HG03159 (cell line): ENCODE results near the gene OSBPL10.
"Not testable (repeated sequence)": the region's sequence is repeated elsewhere in the genome, so short reads cannot be mapped to it uniquely, and the experiment has no call there.

Experiments used
- ATAC-seq: cut with Tn5 transposase; IDR thresholded peaks from one replicate; pipeline ENCODE4 v1.9.1; 2021; ENCODE audit warnings: mild to moderate bottlenecking, moderate library complexity; ENCODE audit not compliant: unreplicated experiment

Gene OSBPL10

DNA sequence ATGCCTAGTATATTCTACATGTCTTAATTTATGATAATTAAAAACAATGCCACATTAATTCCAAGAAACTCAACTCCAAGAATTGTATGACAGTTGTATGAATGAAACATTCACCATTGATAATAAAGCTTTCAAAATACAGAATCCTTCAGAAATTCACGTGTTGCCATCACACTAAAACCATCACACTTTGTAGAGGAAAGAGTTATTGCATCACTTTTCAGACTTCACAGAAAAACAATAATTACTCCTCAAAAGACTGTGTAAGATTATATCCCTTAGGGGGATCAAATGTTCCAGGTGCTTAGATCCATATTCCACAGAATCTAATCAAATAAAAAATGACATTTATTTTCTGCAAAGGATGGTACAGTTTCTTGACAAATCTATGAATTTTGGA, 85.0 kb downstream of the OSBPL10 start:
- no peak for ATAC-seq

DNA sequence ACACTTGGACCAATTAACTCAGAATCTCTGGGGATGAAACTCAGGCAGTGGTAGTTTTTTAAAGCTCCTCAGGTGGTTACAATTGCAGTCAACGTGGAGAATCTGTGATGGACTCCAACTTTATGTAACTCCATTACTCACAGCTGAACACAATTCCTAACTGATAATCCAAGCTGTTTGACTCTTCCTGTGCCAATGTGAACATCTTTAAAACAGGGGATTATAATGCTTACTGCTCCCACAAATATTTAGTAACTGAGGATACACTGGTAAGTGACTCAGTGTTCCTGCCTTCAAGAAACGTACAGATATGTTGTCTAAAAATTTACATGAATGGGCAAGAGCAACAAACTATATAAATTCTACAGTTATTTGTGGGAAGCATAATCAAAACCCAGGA, 85.6 kb downstream of the OSBPL10 start:
- ATAC-seq: no peak

DNA sequence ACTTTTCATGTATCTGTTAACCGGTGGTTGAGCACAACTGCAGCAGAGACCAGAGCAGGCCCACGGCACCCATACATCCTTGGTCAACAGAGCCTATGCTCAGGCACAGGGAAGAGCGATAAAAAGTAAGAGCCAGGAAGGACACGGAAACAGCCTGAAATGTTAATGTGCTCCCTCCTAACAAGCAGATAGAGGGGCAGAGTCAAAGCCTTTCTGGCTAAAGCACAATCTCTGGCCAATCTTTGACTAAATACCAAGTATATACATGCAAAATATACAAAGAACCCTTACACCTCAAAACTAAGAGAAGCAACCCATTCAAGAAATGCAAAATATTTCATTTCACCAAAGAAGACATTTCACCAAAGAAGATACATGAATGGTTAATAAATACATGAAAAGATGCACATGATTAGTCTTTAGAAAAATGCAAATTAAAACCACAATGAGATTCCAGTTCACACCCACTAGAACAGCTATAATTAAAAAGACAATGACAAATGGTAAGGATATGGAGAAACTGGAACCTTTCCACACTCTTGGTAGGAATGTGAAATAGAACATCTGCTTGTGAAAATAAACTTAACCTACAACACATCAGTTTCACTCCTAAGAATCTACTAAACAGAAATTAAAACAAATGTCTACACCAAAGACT, 88.0 kb downstream of the OSBPL10 start:
- no peak for ATAC-seq

DNA sequence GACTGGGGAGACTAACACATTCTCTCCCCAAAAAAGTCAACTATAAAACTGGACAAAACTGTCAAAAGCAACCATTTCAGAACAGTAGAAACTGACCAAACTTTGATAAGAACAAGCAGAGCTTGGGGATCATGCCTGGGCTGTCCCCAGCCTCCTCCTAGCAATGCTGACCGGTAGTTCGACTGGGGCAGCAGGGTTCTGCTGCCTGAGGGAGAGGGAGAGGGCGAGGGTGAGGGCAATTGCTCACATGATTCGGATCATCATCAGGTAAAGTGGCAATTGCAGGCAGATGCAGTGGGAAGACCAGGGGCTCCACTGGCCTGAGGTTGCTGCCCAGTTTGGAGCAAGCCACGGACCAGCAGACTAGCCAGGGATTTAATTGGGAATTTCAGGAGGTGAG, 88.6 kb downstream of the OSBPL10 start:
- ATAC-seq: no peak

DNA sequence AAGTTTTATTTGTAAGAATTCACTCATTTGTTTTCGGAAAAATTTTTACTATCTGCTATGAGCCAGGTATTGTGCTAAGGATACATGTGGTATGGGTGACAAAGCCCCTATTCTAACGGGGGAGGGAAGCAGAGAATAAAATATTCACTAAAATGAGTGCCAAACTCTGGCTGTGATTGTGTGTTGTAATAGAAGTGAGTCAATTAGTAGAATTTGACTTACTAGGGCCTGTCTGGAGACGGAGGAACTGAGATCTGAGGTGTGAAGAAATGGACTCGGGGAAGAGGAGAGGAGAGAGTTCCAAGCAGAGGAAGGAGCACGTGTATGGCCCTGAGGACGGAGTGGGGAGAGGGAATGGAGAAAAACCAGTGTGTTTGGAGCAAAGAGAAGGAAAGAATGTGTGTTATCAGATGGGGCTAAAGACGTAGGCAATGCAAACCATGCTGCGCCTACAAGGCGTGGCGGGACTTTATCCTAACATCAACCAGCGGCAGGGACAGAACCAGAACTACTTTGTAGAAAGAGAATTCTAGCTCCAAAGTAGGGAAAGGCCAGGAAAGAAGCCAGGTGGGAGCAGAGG, 89.1 kb downstream of the OSBPL10 start:
- ATAC-seq: no peak

DNA sequence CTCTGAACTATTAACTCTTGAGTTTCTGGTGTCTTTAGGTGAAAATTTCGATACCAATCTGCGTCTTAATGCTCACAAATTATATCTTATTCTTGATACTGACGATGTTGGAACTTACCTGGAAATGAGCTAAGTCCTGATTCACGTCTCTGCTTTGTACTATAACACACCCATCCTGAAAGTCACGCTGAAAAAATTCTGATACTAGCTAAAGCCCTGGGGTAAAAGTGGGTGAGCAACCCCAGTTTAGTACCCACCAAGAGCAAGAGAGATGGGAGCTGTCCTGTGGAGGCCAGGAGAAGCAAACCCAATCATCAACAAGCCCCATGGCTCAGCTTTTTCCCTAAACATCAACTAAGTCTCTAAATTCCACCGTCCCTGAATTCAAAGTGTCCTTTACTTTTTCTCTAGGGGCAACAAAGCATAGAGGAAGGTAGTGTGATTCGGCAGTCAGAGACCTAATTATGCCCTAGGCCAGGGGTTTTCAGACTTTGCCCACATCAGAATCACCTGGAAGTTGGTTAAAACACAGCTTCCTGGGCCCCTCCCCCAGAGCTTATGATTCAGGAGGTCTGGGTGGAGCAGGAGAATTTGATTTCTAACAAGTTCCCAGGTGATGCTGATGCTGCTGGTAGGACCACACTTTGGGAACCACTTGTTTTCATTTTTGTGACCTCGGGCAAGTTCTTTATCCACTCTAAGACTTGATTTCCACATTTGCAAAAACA, 90.2 kb downstream of the OSBPL10 start:
- no peak for ATAC-seq

DNA sequence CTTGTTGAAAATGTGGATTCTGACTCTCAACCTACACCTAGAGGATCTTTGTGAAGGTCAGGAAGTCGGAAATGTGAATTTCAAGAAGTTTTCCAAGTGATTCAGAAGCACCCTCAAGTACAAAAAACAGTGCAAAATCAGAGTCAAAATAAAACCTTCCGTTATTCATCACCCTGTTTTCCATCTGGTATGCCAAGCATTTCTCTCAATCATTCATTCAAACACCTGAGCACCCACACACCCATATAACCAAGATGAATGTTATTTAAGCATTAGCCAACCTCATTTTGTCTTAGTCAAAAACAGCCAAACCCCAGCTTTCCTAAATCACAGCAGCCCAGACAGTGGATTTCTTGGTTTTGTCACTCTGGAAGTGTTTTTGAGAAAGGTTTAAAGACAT, 91.1 kb downstream of the OSBPL10 start:
- no peak for ATAC-seq

DNA sequence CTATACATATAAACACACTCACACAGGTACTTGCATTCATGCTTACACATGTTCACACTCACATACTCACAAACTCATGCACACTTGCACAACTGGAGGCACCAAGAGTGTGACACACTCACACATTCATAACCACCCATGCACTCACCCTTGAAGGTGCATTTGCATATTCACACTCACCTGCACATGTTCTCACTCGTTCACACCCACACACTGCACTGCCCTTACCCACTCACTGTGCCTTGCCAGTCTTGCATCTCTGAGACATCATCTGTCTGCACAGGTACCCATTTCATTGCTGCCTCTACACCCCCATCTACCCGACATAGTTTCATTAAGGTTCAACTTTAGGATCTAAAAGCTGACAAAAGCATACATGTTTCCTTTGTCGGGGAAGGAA, 95.8 kb downstream of the OSBPL10 start:
- no peak for ATAC-seq

DNA sequence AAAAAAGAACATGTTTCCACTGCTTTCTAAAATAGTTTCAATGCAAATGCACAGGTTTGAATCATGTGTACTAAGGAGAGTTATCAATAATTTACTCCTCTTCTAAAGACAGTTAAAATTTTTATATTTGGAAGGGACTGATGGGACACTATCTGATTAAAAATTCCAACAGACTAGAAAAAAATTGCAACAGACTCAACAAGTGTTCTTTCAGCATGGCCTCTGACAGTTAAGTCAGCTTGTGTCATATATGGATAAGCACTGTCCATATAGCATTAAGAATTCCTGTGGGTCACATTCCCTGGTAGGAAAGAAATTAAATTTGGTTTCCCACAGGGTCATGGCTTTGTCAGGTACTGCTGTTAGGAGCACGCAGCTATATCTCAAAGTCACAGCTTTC, 96.8 kb downstream of the OSBPL10 start:
- ATAC-seq: no peak

DNA sequence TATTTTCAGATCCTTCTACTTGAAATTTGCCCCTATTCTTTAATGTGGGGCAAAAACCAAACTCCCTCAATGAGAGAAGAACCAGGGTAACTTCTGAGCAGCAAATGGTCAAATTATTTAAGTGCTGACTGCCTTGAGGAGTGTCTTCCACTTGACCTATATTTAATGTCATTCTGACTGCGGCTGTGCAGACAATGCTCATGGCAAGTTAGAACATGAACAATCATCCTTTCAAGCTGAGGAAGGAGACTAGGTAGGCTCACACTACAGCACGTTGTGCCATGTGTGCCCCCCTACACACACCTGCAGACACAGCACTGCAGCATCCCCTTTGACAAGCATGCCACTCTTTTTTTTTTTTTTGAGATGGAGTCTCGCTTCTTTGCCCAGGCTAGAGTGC, 98.2 kb downstream of the OSBPL10 start:
- no peak for ATAC-seq

DNA sequence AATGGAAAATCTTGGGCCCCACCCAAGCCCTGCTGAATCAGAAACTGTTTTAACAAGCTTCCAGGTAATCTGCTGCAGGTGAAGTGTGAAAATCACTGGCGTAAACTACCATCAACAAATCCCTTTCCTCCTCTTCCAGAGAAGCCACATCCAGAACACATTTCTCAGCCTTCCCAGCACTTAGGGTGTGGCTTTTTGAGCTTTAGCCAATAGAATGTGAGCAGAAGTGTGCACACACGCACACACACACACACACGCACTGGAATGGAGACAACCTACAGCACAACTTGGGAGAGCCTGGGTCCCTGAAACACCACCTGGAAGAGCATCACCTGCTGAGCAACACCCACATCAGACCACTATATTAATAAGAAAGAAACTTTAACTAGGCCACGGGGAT, 98.6 kb downstream of the OSBPL10 start:
- ATAC-seq: no peak

DNA sequence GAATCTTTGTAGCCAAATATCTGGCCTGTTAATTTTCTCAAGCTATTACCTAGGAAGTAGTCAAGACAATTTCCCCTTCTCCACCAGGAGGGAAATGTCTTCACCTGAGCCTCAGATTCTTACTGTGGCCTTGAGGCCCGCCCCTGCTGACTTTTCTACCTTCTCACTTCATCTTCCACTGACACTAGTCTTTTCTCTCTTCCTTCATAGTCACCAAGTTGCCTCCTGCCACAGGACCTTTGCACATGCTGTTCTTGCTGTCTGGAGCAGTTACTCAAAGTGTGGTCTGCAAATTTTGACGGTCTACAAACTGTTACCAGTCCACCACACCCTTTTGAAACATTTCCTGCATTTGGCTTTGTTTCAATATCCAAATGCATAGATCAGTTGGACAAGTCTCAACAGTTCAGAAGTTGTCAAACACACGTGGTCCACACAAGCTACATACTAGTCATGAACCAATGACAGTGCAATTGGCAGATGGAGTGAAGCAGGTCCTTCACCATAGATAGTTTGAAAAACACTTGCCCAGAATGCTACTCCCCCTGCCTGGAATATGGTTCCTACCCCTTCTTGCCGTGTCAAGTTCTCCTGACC, 100.5 kb downstream of the OSBPL10 start:
- ATAC-seq: no peak

DNA sequence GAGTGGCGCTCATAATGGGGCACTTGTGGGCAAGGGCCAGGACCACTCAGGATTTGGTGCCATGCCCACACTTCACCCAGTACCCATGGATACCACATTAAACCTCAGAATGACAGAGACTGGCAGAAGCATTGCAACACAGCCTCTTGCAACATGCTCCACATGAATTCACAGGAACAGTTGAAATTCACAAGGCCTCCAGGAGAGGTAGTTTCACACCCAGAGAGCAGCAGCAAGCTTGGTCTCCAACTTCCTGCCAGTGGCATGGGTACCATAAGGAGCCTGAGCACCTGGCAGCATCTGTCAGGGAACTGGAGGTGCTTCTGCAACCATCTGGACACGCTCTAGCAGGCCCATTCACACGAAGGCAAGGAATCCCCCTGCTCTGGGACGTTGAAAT, 101.0 kb downstream of the OSBPL10 start:
- no peak for ATAC-seq

DNA sequence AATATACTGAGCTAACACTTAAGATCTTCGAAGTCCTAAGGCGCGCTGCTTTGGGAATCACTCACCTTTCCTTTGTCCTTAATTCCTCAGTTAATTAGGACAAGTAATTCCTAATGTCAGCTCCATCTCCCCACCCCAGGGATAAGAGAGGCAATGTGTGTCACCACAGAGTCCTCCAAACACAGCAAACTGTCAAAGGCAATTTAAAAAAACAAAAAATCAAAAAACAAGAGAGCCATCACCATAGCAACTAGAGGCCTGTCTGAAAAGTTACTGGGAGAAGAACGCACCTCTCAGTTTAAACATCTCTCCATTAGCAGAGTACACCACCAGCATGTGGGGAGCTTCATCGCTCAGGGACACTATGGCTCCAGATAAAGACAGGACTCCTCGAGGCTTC, 101.7 kb downstream of the OSBPL10 start:
- no peak for ATAC-seq

DNA sequence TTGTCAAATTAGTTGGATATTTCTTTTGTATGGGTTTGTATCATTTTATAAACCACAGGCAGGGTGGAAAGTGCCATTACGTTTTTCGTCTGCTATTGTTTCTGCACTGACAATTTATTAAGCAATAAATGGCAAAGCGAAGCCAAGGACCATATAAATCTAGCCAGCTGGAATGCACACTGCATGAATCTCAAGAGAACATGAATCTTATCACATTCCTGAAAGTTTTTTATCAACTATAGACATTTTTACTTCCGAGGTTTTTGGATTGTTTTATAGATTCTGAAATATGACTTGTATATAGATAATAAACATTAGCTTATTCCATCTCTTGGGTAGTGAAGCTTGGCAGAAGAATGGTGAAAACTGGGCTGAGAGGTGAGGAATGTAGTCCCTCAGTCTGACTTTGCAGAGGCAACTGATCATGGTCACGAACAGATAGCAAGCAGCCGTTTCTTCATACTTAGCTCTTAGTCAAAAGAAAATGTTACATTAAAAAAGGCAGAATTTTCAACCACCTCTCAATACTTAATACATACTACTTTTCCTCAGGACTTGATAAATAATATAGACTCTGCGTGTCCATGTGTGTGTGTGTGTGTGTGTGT, 102.7 kb downstream of the OSBPL10 start:
- no peak for ATAC-seq

DNA sequence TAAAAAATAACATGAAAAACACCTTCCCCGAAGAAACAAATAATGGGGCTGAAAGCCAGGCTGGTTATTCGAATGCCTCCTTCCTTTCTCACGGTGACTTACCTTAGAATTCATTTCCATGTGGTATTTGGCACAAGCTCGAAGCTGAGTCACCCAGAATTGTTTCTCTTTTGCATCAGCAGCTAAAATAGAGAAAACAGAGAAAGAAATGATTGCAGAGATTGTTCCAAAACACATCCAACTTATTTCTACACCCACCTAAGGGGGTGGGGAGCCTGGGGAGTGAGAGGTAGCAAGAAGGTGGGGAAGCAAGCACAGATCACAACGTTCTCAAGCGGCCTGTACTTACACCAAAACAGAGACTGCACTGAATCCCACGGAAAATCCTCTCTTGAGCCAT, 104.7 kb downstream of the OSBPL10 start:
- no peak for ATAC-seq

DNA sequence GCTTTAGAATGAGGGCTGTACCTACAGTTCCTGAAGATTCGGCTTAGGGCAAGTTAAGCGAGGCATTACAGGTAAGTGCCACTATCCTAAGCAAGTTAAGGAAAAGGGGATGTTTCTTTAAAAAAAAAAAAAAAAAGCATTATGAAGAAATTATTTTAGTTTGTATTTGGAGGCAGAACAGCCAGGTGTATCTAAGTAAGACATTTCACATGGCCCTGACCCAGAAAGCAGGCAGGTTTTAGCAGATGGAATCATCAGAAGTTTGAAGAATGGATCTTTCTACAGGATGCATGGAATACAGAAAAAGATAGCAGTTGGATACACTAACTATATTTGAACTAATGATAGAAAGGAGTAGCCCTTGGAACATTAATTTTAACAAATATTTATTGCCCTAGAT, 105.6 kb downstream of the OSBPL10 start:
- no peak for ATAC-seq

DNA sequence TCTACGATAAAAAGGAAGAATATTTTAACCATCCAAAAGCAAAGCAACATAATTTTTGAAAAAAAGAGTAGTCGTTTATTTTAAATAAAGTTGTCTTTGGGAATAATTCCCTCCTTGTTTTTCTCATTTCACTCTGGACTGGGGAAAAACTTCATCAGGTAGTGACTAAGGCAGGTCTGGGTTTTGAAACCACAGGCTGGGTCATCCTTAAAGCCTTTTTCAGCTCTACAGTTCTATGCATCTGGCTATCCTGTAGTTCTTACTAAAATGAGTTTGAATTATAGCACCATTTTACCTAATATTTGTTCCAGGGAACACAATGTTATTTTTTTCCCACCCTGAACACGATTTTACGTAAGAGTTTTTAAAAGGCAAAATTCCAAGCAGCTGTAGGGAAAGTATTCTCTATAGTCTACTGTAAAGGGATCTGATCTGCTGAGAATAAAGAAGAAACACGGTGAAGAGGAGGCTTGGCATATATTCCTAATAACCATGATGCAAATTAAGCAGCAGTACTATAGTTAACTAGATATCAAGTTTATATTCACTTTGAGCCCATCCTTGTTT, 107.7 kb downstream of the OSBPL10 start:
- ATAC-seq: no peak

DNA sequence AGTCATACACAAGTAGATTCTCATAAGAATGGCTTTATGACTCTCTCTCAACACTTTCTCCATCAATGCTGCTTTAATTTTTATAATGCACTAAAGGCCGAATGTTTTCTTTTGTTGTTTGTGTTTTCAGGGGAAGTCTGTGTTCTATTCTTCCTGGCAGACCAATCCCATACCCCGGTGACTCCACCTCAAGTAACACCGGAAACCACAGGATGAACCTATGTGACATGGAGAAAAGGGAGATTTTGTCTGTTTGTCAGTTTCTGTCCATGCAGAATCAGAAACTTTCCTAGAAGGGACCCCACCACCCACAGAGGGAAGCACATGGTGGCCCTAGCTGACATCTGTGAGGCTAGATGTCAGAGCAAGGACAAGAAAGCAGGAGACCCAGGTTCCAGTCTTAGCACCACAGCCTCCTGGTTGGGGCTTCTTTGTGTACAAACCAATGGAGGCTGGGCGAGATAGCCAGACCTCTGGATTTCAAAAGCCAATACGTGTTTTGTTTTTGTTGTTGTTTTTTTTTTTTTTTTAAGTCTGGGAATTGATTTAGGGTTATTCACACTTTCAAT, 109.0 kb downstream of the OSBPL10 start:
- no peak for ATAC-seq

DNA sequence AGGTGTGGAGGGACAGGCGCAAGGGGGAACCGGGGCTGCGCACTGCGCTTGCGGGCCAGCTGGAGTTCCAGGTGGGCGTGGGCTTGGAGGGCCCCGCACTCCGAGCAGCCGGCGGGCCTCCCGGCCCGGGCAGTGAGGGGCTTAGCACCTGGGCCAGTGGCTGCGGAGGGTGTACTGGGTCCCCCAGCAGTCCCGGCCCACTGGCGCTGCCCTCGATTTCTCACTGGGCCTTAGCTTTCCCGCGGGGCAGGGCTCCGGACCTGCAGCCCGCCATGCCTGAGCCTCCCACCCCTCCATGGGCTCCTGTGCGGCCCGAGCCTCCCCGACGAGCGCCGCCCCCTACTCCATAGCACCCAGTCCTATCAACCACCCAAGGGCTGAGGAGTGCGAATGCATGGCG, 111.0 kb downstream of the OSBPL10 start:
- not testable (repeated sequence) for ATAC-seq

DNA sequence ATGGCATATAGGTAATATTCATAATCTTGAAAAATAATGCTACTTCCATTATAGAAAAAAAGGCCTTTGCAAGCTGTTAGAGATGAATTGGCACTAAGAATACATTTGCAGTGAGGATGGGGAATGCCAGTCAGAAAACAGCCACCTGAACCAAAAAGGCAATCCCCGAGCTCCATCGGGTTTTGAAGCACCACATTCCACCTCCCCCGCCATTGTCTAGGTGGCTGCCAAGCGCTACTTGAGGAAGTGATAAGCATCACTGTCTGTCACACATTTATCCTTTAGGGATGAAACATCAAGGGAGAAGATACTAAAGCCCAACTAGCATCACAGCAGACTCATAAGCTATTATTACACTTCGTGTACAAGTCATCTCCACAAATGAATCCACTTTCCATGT, 112.8 kb downstream of the OSBPL10 start:
- no peak for ATAC-seq
